Measurements from ENCODE around the gene TRPM4. TPM values are rescaled to one million over a fixed set of nuclear protein-coding genes. Genes with fewer than 3 reads are reported as not detected.

TRPM4 gene
- total and polyA plus RNA-seq, 2 of the 8 experiments (the other 6 are each of a cell fraction or from before 2014, with no cell fraction given): 11.3 to 13.3 TPM

- Histone ChIP-seq H2BK120ac (replicated peaks; ENCODE audit: low read depth, low read length) (no peak overlapping the region), H3K9me3 (ENCODE audit: insufficient read depth in 2 of 2, low read depth in 1 of 2, low read length in 1 of 2) (no peaks in the 10 kb centered on the region), H2BK15ac (ENCODE audit: low read length) (no peak overlapping the region), H3K56ac (replicated peaks; ENCODE audit: insufficient read length, low read depth, low read length) (no peak overlapping the region), H3K9ac (replicated peaks in 1 of 4; ENCODE audit: extremely low read depth in 1 of 4, low read depth in 3 of 4, low read length in 3 of 4) (no peak overlapping the region), H3K14ac (ENCODE audit: insufficient read length) (no peak overlapping the region), H4K8ac (ENCODE audit: extremely low read depth, insufficient read depth, low read length) (no peak overlapping the region), H3K18ac (ENCODE audit: extremely low read depth, low read length) (no peak overlapping the region; the same call in 1 of the 2 replicates), H3K23ac (ENCODE audit: insufficient read length) (no peak overlapping the region), H3K4me1 (replicated peaks in 1 of 4; ENCODE audit: control insufficient read depth in 3 of 4, insufficient read depth in 4 of 4, low read length in 3 of 4) (peaks cover 0 to 8% (median 6%) of the 10 kb centered on the region in 4 experiments; a peak in 4 of 7 replicates), H2BK20ac (ENCODE audit: low read length) (no peak overlapping the region), H3K4me3 (ENCODE audit: extremely low read depth in 1 of 4, insufficient read depth in 2 of 4, low read depth in 3 of 4, low read length in 4 of 4) (peak overlapping the region; percentile 8 to 74 (median 50); a peak in 4 of 8 replicates), H3K23me2 (ENCODE audit: low read depth, low read length) (peaks cover 11% of the 10 kb centered on the region; the same call in 1 of the 2 replicates), H3K79me1 (ENCODE audit: low read depth, low read length) (peaks cover 2% of the 10 kb centered on the region; the same call in 1 of the 2 replicates), H3K79me2 (ENCODE audit: control insufficient read depth in 1 of 2, insufficient read depth in 2 of 2, low read length in 2 of 2) (no peaks in the 10 kb centered on the region), H2BK5ac (ENCODE audit: low read depth, low read length) (no peak overlapping the region), H3K27ac (ENCODE audit: low read depth, low read length) (no peak overlapping the region), H4K91ac (replicated peaks; ENCODE audit: insufficient read length, low read length) (no peak overlapping the region), H3K4me2 (ENCODE audit: insufficient read depth in 1 of 2, low read depth in 2 of 2, low read length in 2 of 2) (peak overlapping the region; percentile 86), H4K5ac (ENCODE audit: insufficient read length, low read depth, low read length) (no peak overlapping the region), H3K27me3 (replicated peaks in 1 of 4; ENCODE audit: control insufficient read depth in 3 of 4, extremely low read depth in 1 of 4, insufficient read depth in 3 of 4, low read length in 3 of 4) (peaks cover 8 to 19% (median 17%) of the 10 kb centered on the region in 4 experiments), H2BK12ac (ENCODE audit: low read depth, low read length) (no peak overlapping the region), H3K36me3 (ENCODE audit: control insufficient read depth in 2 of 4, insufficient read depth in 4 of 4, low read length in 3 of 4) (no peaks in the 10 kb centered on the region), H4K20me1 (replicated peaks in 1 of 2; ENCODE audit: control insufficient read depth in 1 of 2, insufficient read depth in 2 of 2, low read length in 2 of 2) (peaks cover 0 to 9% of the 10 kb centered on the region in 2 experiments), H2AFZ (ENCODE audit: low read length) (no peak overlapping the region), H3K4ac (replicated peaks; ENCODE audit: insufficient read length, low read depth, low read length) (no peak overlapping the region), H2AK5ac (ENCODE audit: low read depth, low read length) (no peak overlapping the region)
- no peak for DNase-seq (ENCODE audit: low read depth in 1 of 2, low spot score in 2 of 2)
- FAIRE-seq: no peak
- POLR2A ChIA-PET (ENCODE audit: partially characterized antibody): interaction anchor here (0.7 to 2.3 kb wide), 11 partner anchors 9 to 312 kb away, joined by 3 to 24 read pairs (median 4); no protein-coding TSS in a partner anchor
- CTCF ChIA-PET (ENCODE audit: partially characterized antibody): interaction anchor here (0.7 to 3.0 kb wide), 16 partner anchors 9 to 105 kb away, joined by 3 to 11 read pairs (median 4); no protein-coding TSS in a partner anchor
- WGBS, 2 experiments (ENCODE audit: extremely low coverage in 1 of 2, insufficient coverage in 1 of 2, insufficient read length in 1 of 2, insufficient replicate concordance in 2 of 2, low coverage in 1 of 2, low lambda C conversion rate in 2 of 2, missing lambda C conversion rate in 1 of 2): 39% methylated on average over 15 of the region's 16 CpGs; no CpG with 5 or more reads in 1 of the 2 experiments
- no peak for TF ChIP-seq SP1 (IDR thresholded peaks at IDR 0.05; ENCODE audit: low read depth, low read length)
- TF ChIP-seq SUZ12 (IDR thresholded peaks at IDR 0.05; ENCODE audit: low read length): peak; percentile 33; the same call in 1 of the 2 replicates
Observed at GRCh38 chr19:49120325-49120683, 37.3 kb upstream of the TRPM4 start.
